ENCODE data around the gene CMYA5.
A peak's percentile ranks its signal among the peaks of the same experiment; 100 is the strongest.
"Not testable (repeated sequence)": the region's sequence is repeated elsewhere in the genome, so short reads cannot be mapped to it uniquely, and the experiment has no call there.

Gene CMYA5

DNA sequence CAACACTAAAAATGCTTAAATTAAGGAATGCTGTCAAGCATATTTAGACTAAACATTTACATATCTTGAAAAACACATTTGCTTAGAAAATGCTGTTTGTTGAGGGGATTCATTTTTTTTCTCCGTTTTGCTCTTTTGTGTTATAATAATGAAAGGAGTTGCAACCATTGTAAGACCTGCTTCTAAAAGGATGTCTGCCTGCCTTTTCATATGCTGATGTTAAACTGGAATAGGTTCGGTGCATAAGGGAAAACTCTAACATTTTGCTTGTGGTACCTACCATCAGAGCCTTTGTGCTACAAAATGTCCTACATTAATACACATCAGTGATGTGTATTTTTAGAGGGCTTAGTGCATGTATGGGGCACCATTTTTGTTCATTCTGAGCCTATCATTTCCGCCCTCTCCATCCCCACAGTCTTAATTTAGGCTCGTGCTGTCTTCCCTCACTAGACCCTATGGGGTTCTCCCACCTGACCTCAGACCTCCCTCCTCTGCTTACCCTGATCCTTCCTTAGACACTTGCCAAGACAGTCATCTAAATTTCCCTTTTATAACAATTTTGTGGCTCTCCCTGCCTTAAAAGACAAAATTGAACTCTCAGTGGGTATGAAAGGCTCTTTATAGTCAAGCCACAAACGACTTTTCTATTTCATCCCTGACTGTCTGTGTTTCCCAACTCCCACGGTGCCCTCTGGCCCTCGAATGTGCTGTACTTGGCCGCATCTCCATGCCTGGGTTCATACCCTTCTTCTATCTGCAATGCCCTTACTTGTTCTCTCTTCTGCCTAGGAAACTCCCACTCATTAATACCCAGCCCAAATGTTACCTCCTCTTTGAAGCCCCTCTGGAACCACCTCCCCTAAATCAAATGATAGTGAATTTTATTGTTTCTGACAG, 61.2 kb downstream of the CMYA5 start:
- no peak for DNase-seq

DNA sequence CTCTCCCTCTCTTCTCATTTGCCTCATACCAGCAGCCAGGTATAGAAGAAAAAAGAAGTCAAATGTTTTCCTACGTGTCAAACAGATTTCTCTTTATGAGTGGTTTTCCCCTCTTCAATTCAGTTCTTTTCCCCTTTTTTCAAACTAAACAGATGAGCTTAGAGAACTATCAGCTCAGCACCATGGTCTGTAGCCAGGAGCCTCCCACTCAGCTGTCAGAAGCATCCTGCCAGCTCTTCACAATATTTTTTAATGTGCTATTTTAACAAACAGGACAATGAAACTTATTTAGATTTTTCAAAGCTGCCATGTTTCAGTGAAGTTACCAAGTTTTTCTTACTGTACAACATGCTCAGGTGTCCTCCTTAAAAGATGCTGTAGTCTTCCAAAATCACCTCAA, 63.5 kb downstream of the CMYA5 start:
- DNase-seq, result no peak

DNA sequence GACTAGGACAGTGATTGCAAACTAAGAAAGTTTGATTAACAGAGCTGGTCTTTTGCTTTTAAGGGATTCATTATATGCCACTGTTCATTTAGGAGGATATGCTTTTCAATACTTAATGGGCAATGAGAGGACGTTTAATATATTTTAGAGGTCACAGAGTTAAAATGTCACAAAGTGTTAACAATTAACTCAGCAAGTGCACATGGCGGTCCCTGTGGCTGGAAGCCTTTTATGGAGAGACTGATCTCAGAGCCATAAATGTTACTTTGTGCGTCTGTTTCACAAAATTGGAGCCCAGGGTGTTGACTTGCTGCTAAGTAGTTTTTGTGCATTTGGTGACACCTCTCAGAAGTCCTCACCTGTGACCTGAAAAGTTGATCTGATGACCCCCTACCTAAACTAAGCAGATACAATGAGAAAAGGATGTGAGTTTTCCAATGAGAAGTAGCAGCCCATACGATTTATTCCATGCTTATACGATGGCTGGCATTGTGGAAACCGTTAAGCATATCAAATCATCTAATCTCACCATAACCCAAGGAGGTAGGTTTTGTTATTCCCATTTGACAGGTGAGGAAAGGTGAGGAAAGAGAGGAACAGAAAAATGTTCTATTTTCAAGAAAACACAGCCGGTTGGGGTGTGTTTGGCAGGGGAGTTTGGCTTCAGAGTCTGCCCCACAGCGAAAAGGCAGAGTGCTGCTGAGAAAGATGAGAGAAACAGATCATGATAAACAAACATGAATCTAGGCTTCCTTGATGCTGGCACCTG, 64.4 kb downstream of the CMYA5 start:
- no peak for DNase-seq

DNA sequence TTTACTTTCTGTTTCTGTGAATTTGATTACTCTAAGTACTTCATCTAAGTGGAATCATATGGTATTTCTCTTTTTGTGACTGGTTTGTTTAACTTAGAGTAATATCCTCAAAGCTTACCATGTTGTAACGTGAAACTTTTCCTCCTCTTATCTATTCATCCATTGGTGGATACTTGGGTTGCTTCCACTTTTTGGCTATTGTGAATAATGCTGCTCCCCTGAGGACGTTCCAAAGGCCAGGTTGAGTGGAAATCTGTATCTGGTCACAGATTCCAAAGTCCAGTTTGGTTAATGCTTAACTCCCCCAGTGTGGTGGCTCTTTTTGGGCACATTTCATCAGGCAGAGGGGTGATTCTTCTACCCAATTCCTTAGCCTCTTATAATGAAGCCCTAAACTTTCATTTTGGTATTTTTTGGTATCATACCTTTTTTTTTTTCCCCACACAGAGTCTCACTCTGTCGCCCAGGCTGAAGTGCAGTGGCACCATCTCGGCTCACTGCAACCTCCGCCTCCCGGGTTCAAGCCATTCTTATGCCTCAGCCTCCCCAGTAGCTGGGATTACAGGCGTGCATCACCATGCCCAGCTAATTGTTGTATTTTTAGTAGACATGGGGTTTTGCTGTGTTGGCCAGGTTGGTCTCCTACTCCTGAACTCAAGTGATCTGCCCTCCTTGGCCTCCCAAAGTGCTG, 65.4 kb downstream of the CMYA5 start:
- DNase-seq, result no peak

DNA sequence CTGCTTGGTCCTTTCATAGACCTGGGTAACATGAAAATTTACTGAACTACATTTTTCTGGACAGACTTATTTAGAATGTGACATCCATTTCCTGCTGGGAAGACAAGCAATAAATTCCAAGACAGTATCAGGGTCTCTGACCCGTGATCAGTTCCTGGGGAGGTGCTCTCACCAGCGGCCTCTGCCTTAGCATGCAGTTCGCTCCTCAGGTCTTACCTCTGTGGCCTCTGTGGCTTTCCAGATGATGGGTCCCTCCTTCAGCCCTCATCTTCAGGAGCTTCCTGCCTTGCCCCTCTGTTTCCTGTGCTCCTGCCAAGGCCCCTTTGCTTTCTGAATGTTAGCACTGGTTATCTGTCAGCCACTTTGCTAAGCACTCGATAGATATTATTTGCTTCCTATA, 66.4 kb downstream of the CMYA5 start:
- peak; percentile 42 to 43 for DNase-seq

DNA sequence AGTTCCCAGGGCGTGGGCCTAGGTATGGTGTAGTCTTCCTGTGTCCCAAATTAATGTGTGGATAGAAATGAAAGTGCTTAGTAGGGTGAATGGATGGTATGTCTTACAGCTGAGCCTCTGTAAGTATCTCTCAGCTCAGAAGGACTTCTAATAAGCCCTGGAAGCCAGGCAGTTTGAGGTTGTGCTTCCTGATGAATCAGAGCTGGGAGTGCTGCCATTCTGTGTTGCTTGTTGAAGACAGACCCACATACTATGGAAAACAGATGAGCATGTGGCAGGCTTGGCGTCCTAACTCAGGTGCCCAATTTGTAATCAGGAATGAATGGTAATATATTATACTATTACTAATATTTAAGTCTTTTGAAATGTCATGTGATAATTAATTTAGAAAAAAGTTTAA, 69.8 kb downstream of the CMYA5 start:
- no peak for DNase-seq

DNA sequence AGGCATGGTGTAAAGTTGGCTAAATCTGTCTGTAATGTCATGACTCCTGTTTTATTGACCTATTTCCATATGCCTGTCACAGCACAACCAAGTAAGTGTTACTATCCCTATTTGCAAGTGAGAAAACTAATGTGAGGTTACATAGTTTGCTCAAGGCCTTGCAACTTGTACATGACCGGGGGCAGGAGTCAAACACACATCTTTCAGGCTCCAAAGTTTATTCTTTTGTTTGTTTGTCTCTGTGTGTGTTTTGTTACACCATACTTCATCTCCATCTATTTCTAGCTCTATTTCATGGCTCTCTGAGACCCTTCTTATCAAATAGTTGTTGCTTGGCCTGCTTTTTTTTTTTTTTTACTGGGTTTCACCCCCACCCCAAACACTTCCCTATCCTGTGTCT, 70.2 kb downstream of the CMYA5 start:
- no peak for DNase-seq

DNA sequence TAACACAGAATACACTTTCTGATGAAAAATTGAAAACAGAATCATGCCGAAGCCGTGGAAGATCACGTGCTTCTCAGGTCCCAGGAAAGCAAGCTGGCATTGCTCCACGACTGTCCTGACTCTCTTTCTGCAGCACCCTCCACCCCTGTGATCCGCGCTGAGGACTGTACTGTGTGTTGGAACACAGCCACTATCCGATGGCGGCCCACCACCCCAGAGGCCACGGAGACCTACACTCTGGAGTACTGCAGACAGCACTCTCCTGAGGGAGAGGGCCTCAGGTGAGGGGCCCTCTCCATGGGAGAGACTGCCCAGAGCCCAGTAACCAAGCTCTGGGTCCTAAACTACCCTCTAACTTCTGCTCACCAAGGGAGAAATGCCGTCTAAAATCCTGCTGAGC, 73.3 kb downstream of the CMYA5 start:
- DNase-seq, result no peak

DNA sequence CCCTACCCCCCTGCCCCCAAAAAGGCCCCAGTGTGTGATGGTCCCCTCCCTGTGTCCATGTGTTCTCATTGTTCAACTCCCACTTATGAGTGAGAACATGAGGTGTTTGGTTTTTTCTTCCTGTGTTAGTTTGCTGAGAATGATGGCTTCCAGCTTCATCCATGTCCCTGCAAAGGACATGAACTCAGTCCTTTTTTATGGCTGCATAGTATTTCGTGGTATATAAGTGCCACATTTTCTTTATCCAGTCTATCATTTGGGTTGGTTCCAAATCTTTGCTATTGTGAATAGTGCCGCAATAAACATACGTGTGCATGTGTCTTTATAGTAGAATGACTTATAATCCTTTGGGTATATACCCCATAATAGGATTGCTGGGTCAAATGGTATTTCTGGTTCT, 74.5 kb downstream of the CMYA5 start:
- not testable (repeated sequence) for DNase-seq

DNA sequence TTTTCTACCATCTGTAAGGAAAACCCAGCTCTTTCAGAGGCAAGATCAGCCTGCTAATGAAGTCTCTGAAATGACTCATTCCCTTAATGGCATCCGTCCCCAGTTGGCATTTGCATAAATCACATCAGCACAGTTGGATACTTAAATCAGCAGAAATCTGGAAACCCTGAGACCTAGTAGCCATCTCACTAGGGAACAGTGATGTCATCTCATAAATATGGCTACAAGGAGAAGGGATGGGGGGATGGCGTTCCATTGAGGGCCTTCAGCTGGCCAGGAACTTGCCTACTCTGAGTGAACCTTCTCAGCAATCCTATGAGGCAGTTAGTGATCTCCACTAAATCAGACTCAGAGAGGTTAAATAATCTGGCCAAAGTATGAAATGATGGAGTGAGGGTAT, 81.8 kb downstream of the CMYA5 start:
- no peak for DNase-seq

DNA sequence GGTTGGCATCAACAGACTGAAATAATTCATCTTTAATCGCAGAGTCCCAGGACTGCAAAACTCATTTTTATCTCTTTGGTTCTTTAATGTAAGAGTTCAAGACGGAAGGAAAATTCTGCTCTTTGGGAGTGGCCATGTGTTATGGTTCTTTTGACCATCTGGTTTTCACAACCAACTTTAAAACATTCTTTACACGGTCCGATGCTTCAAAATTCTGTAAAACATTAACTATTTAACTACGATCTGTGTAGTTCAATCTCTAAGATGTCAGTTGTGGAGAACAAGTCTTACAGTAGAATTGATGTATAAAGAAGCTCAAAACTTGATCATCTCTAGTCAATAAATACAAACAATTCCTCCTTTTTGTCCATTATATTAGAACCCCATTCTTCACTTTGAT, 83.0 kb downstream of the CMYA5 start:
- no peak for DNase-seq

DNA sequence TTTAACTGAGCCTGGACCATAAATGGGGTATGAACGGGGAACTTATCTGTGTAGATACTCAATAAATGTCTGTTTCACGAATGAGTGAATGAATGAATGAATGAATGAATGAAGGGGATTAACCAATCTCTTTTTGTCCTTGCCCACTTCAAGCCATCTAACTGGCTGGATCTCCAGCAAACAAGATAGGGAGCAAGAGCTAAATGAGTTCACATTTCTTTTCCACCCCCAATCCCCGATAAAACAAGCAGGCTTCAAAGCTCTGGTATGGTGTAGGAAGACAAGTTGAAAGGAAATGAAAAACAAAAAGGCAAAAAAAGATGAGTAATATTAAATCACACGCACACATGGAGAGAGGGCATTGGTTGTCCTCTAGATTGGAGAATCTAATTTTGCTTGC, 84.0 kb downstream of the CMYA5 start:
- DNase-seq, result no peak

DNA sequence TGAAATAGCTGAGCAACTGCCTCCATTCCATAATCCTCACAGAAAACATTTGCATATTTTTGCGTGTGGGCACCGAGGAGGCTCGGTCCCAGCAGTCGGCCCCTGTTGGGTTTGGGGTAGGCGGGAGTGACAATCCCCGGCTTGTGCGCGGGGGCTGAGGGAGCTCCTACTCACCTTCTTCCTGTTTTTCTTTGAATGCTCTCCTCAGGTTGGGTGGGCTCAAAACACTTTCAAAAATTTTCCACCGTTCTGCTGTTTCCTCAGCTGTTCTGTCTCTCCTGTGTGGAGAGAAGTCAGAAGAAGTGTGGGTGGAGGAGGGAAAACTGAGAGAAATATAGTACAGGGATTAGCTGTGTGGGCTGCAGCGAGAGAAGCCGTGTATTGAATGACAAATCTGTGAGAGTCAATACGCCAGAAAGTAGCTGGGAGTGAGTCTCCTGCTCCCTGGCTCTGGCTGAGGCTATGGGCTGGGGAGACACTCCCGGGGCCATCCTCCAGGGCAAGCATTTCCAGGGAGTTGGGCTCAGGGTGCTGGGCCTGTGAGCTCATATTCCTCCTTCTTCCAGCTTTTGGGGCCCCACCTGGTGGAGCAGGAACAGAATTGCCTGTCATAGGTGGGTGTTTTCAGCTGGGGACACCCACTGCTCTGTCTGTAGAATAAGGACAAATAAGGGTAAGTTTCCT, 84.7 kb downstream of the CMYA5 start:
- peak; percentile 29 to 35 for DNase-seq

DNA sequence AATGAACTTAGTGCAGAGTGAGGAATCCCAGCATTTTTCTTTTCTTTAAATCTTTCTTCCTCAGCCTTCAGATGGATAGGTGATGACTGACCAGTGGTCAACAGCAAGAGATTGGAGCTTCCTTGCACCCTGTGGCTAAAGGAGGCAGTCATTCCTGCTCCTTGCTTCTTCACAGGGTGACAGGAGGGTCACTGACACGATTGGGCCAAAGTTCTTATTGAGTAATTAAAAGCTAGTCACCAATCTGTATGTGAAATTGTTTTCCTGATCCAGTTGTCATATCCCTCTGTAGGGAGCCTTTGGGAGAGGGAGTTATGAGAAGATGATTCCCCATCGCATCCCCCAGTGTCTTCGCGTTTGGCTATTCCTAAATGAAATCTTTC, 85.2 kb downstream of the CMYA5 start:
- DNase-seq, result no peak

DNA sequence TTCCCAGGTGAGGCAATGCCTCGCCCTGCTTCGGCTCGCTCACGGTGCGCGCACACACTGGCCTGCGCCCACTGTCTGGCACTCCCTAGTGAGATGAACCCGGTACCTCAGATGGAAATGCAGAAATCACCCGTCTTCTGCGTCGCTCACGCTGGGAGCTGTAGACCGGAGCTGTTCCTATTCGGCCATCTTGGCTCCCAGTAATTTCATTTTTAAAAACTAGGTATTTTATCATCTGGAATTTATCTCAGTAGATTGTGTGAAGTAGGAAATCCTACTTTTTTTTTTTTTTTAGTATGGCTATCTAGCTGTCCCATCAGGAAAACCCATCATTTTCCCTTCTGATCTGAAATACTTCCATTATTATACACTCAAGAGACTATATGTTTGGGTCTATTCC, 95.1 kb downstream of the CMYA5 start:
- DNase-seq, result not testable (repeated sequence)

DNA sequence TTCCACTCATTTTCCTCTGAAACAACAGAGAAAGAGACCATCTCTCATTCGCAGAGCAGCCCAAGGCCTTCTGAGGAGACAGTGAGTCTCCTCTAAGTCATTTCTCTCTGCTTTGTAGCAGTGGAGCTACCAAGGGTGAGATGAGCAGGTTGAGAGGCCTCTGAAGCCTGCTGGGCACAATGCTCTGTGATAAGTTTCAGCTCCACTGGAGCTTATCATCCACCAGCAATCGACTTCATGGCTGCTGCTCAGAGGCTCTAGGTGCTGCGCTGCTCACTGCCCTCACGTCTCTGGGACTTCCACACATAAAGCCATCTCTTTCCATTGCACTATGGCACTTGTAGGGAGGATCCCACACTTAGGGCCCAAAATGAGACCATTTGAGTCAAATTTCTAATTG, 96.3 kb downstream of the CMYA5 start:
- no peak for DNase-seq

DNA sequence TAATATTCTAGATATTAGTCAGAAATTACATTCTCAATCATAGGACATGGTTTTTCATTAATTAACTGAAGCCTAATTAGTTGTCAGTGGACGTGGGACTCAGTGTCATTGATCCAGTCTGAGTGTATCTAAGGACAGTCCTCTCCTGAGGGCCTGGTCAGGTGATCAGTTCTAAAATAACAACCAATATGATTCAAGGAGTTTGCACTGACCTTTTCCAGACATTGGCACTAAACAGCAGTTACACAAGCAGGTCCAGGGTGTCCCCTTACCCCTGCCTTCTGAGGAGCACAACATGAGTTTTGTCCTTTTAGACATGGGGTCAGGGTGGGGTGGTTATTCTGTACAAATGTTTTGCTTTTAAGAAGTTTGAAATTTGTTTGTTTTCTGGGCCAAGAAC, 97.8 kb downstream of the CMYA5 start:
- no peak for DNase-seq

DNA sequence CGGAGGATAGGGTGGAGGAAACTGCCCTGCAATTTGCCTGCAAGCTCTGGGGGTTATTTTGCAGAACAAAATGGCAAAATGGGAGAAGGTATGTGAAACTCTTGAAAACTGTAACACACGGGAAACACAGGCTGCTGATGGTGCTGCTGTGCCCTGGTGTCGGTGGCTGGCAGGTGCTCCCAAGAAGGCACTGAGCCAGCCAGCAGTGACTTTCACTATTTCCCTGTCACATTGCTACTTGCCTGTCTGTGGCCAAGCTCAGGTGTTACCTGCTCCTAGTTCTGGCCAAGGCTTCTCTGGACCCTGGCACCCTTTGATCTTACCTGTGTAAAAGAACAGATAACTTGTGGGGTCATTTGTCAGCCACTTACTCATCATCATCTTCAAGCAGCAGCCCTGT, 102.2 kb downstream of the CMYA5 start:
- peak in 1 of 2 experiments; percentile 11 for DNase-seq

DNA sequence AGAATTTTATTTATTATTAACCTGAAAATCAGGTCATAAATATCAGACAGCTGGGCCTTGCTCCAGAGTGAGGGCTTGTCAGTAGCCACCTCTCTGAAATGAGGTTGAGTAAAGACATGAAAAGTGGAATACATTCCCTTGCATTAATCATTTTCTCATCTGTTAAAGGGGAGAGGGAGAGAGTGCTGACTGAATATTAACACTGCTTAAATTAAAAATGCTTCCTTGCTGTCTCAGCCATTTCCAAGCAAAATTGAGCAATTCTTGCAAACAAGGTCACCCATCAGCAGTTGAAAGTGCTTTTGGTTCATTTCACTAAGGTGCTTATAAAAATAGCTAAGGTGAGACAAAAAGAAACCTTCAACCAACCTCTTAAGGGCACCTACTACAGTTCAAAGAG, 102.8 kb downstream of the CMYA5 start:
- DNase-seq, result no peak

DNA sequence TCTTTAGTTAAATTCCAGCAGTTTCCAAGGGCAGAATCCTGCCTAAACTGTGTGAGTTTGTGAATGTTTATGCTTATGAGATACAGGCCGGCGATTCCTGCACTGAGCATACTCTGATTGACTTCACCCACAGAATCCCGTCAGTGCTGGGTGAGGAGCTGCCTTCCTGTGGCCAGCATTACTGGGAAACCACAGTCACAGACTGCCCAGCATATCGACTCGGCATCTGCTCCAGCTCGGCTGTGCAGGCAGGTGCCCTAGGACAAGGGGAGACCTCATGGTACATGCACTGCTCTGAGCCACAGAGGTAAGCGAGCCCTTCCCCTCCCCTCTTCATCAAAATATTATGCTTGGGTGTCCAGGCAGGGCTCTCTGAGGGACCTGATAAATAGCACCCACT, 103.7 kb downstream of the CMYA5 start:
- no peak for DNase-seq

DNA sequence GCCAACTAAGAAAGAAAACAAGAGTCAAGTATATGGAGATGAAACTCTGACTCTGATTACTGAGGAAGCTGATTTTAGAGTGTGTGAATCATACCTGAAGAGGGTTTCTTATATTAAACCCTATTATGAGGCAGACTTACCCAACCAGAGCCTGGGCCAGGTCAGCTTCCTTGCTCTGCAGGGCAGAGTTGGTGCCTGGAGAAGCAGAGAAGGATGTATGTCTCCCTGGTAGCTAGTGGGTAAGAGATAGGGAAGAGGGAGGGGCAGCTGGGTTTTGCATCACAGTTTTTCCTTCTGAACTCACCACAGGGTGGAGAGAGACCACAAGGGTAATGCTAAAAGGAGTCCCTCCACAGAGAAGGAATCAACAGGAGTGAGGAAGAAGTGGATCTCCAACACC, 104.1 kb downstream of the CMYA5 start:
- DNase-seq, result peak in 1 of 2 experiments; percentile 8

DNA sequence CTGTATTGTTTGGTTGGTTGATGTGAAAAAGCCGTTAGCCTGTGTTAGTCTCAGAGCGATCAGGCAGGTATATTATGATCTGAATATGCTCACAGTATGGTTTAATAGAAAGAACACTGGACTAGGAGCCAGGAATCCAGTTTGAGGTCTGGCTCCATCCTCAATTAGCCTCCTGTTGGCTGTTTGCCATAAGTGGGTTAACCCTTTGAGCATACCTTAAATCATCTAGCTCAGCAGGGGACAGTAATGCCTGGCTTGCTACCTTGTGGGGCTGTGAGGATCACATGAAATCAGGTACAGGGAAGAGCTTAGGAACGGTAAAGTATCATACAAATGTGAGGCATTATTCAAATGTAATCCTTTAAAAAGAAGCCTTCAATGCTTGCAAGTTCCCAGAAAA, 104.7 kb downstream of the CMYA5 start:
- DNase-seq, result no peak

DNA sequence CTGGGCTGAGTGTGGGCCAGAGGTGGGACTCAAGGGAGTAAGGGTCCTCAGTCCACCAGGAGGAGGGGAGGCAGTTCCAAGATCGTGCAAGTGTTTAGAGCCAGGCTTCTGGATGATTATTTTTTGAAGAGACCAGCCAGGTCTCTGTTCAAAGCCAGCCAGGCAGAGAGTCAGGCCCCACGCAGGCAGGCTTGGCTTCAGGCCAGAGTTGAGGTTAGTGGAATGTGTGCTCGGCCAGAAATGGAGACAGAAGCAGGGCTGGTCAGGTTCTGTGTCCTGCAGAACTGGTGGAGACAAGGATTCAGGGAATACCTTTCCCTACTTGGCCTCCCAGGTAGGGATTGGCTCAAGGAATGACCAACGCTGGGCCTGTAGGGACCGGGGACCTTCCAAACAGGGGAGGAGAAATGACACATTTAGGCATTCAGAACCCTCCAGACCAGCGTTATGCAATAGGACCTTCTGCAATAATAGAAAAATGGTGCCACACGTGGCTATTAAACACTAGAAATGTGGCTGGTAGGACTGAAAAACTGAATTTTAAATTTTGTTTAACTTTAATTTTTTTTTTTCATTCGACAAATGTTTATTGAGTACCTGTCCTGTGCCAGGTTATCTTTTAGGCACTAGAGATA, 106.2 kb downstream of the CMYA5 start:
- no peak for DNase-seq

Measured in Kasumi-1 (cell line).